ENCODE data around the gene RNF167.

Gene RNF167

GRCh38 chr17:4895657-4896331 is 44.3 kb upstream of the RNF167 start:
- DNase-seq (ENCODE audit: low read depth, low spot score): no peak
- H3K9ac ChIP-seq (ENCODE audit: insufficient read length, low read depth): no peak overlapping the region
- peaks cover 75% of the 10 kb centered on the region for H3K36me3 ChIP-seq (ENCODE audit: insufficient read depth, insufficient read length, low read length)
- no peaks in the 10 kb centered on the region for H3K9me3 ChIP-seq (ENCODE audit: insufficient read depth, low read length)
- TF ChIP-seq ZNF274 (IDR thresholded peaks at IDR 0.05; ENCODE audit: low read depth, low read length): no peak
- no peak for TF ChIP-seq YY1 (IDR thresholded peaks at IDR 0.05; ENCODE audit: insufficient read depth, insufficient read length)
- no peak for TF ChIP-seq SUZ12 (IDR thresholded peaks at IDR 0.05; ENCODE audit: extremely low read depth, insufficient read depth, insufficient read length)
- no peaks in the 10 kb centered on the region for H3K27me3 ChIP-seq (ENCODE audit: insufficient read depth, insufficient read length)
- H3K4me3 ChIP-seq (ENCODE audit: insufficient read length, low read depth): no peak overlapping the region
- peaks cover 8% of the 10 kb centered on the region for H3K4me1 ChIP-seq (ENCODE audit: insufficient read depth, insufficient read length)

GRCh38 chr17:4896332-4897197 is 43.5 kb upstream of the RNF167 start:
- DNase-seq (ENCODE audit: low read depth, low spot score): no peak
- Histone ChIP-seq H3K27me3 (ENCODE audit: insufficient read depth, insufficient read length) (no peaks in the 10 kb centered on the region), H3K4me1 (ENCODE audit: insufficient read depth, insufficient read length) (peaks cover 8% of the 10 kb centered on the region), H3K36me3 (ENCODE audit: insufficient read depth, insufficient read length, low read length) (peaks cover 69% of the 10 kb centered on the region), H3K9ac (ENCODE audit: insufficient read length, low read depth) (no peak overlapping the region), H3K9me3 (ENCODE audit: insufficient read depth, low read length) (no peaks in the 10 kb centered on the region), H3K4me3 (ENCODE audit: insufficient read length, low read depth) (no peak overlapping the region)
- no peak for TF ChIP-seq YY1 (IDR thresholded peaks at IDR 0.05; ENCODE audit: insufficient read depth, insufficient read length)
- no peak for TF ChIP-seq SUZ12 (IDR thresholded peaks at IDR 0.05; ENCODE audit: extremely low read depth, insufficient read depth, insufficient read length)
- no peak for TF ChIP-seq ZNF274 (IDR thresholded peaks at IDR 0.05; ENCODE audit: low read depth, low read length)

GRCh38 chr17:4897198-4897687 is 42.8 kb upstream of the RNF167 start:
- peaks cover 8% of the 10 kb centered on the region for H3K4me1 ChIP-seq (ENCODE audit: insufficient read depth, insufficient read length)
- no peaks in the 10 kb centered on the region for H3K27me3 ChIP-seq (ENCODE audit: insufficient read depth, insufficient read length)
- no peak overlapping the region for H3K9ac ChIP-seq (ENCODE audit: insufficient read length, low read depth)
- peaks cover 65% of the 10 kb centered on the region for H3K36me3 ChIP-seq (ENCODE audit: insufficient read depth, insufficient read length, low read length)
- no peak for TF ChIP-seq ZNF274 (IDR thresholded peaks at IDR 0.05; ENCODE audit: low read depth, low read length)
- no peak overlapping the region for H3K4me3 ChIP-seq (ENCODE audit: insufficient read length, low read depth)
- H3K9me3 ChIP-seq (ENCODE audit: insufficient read depth, low read length): no peaks in the 10 kb centered on the region
- DNase-seq (ENCODE audit: low read depth, low spot score): no peak

DNA sequence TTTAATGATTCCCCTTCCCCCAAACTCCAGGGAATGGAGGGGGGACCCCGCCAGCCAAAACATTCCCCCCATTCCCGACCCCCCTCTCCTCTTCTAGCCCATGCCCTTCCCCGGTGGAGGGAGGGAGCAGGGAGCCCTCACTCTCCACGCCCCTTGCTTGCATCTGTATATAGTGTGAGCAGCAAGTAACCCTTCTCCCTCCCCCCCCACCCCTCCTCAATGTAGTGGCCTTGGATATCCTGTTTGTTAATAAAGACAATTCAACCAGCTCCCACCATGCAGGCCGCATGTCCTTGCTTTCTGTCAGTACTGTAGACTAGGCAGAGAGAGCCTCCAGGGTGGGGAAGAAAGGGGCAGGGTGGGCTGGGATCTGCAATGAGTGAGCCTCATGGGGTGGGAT is 42.3 kb upstream of the RNF167 start:
- no peak for DNase-seq (ENCODE audit: low read depth, low spot score)
- H3K9me3 ChIP-seq (ENCODE audit: insufficient read depth, low read length): no peaks in the 10 kb centered on the region
- no peak for TF ChIP-seq SUZ12 (IDR thresholded peaks at IDR 0.05; ENCODE audit: extremely low read depth, insufficient read depth, insufficient read length)
- no peak for TF ChIP-seq ZNF274 (IDR thresholded peaks at IDR 0.05; ENCODE audit: low read depth, low read length)
- TF ChIP-seq YY1 (IDR thresholded peaks at IDR 0.05; ENCODE audit: insufficient read depth, insufficient read length): no peak
- peaks cover 8% of the 10 kb centered on the region for H3K4me1 ChIP-seq (ENCODE audit: insufficient read depth, insufficient read length)
- no peak overlapping the region for H3K9ac ChIP-seq (ENCODE audit: insufficient read length, low read depth)
- no peaks in the 10 kb centered on the region for H3K27me3 ChIP-seq (ENCODE audit: insufficient read depth, insufficient read length)
- peaks cover 60% of the 10 kb centered on the region for H3K36me3 ChIP-seq (ENCODE audit: insufficient read depth, insufficient read length, low read length)
- H3K4me3 ChIP-seq (ENCODE audit: insufficient read length, low read depth): no peak overlapping the region

DNA sequence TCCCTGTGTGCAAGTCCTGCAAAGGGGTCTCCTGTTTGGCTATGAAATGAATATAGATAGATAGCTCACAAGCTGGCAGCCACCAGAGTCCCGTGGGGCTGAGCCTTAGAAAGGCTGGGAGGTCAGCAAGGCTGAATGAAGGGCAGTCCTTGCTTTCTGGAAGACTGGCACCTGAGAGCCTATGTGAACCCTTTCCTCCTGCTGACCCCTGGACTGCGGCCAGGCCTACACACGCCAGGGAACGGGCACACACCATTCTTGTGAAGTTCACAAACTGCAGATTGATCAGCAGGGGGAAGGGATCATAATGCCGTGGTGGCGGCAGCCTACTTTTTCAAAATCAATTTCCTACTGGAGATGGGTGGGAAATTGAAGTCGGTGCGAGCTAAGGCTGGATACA is 41.7 kb upstream of the RNF167 start:
- Histone ChIP-seq H3K36me3 (ENCODE audit: insufficient read depth, insufficient read length, low read length) (peaks cover 54% of the 10 kb centered on the region), H3K27me3 (ENCODE audit: insufficient read depth, insufficient read length) (no peaks in the 10 kb centered on the region), H3K4me1 (ENCODE audit: insufficient read depth, insufficient read length) (peaks cover 11% of the 10 kb centered on the region), H3K4me3 (ENCODE audit: insufficient read length, low read depth) (no peak overlapping the region), H3K9me3 (ENCODE audit: insufficient read depth, low read length) (no peaks in the 10 kb centered on the region), H3K9ac (ENCODE audit: insufficient read length, low read depth) (no peak overlapping the region)
- DNase-seq (ENCODE audit: low read depth, low spot score): no peak
- no peak for TF ChIP-seq SUZ12 (IDR thresholded peaks at IDR 0.05; ENCODE audit: extremely low read depth, insufficient read depth, insufficient read length)
- no peak for TF ChIP-seq YY1 (IDR thresholded peaks at IDR 0.05; ENCODE audit: insufficient read depth, insufficient read length)
- TF ChIP-seq ZNF274 (IDR thresholded peaks at IDR 0.05; ENCODE audit: low read depth, low read length): no peak

DNA sequence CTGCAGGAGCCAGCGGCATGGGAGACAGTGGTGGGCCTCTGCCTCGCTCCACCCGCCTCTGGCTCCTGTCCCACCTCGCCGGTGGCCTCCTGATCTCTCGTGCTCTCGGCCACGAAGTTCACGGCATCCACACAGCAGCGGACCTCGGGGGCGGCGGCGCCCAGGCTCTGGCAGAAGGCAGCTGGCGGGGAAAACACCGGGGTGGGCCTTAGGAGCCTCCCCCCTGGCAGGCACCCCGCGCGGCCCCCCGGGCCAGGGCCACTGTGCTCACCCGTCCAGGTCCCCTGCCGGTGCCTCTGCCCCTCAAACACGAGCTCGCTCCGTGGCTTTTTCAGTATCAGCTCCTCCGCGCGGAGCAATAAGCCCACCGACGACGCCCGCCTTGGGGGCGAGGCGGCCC is 41.1 kb upstream of the RNF167 start:
- H3K27me3 ChIP-seq (ENCODE audit: insufficient read depth, insufficient read length): no peaks in the 10 kb centered on the region
- peaks cover 48% of the 10 kb centered on the region for H3K36me3 ChIP-seq (ENCODE audit: insufficient read depth, insufficient read length, low read length)
- TF ChIP-seq ZNF274 (IDR thresholded peaks at IDR 0.05; ENCODE audit: low read depth, low read length): no peak
- no peak for TF ChIP-seq YY1 (IDR thresholded peaks at IDR 0.05; ENCODE audit: insufficient read depth, insufficient read length)
- TF ChIP-seq SUZ12 (IDR thresholded peaks at IDR 0.05; ENCODE audit: extremely low read depth, insufficient read depth, insufficient read length): no peak
- H3K4me3 ChIP-seq (ENCODE audit: insufficient read length, low read depth): no peak overlapping the region
- no peak for DNase-seq (ENCODE audit: low read depth, low spot score)
- no peak overlapping the region for H3K9ac ChIP-seq (ENCODE audit: insufficient read length, low read depth)
- H3K9me3 ChIP-seq (ENCODE audit: insufficient read depth, low read length): no peaks in the 10 kb centered on the region
- peaks cover 12% of the 10 kb centered on the region for H3K4me1 ChIP-seq (ENCODE audit: insufficient read depth, insufficient read length)
